ENCODE data around the gene ZNF57. TPM values are rescaled to one million over a fixed set of nuclear protein-coding genes. Genes with fewer than 3 reads are reported as not detected.

The ZNF57 gene
- total and polyA plus RNA-seq, 2 experiments from 2014 or later, result 6.4 to 10.8 TPM

GRCh38 chr19:2865334-2866100 is 35.2 kb upstream of the ZNF57 start:
- Mint-ChIP-seq H3K4me3 (no peak overlapping the region), H3K4me1 (no peaks in the 10 kb centered on the region), H3K9me3 (peaks cover 92% of the 10 kb centered on the region), H3K36me3 (ENCODE audit: low read depth) (peaks cover 39% of the 10 kb centered on the region), H3K27ac (no peak overlapping the region), H3K27me3 (ENCODE audit: insufficient read depth, low read depth, poor library complexity) (no peaks in the 10 kb centered on the region)
- no peaks in the 10 kb centered on the region for H3K4me1 ChIP-seq (ENCODE audit: insufficient read depth)
- no peaks in the 10 kb centered on the region for H3F3A ChIP-seq (replicated peaks; ENCODE audit: low read depth)
- H3K27me3 ChIP-seq (ENCODE audit: insufficient read depth), result no peaks in the 10 kb centered on the region
- no peaks in the 10 kb centered on the region for H4K20me1 ChIP-seq (replicated peaks; ENCODE audit: insufficient read depth)
- H3K9me2 ChIP-seq (ENCODE audit: insufficient read depth), result no peaks in the 10 kb centered on the region
- H3K79me2 ChIP-seq (replicated peaks; ENCODE audit: insufficient read depth), result no peaks in the 10 kb centered on the region
- ATAC-seq (no peak), DNase-seq (ENCODE audit: low spot score) (no peak)
- H3K4me2 ChIP-seq, result no peak overlapping the region
- no peak overlapping the region for H2AFZ ChIP-seq
- H3K36me3 ChIP-seq (ENCODE audit: insufficient read depth), result no peaks in the 10 kb centered on the region; the same call in 1 of the 2 replicates
- no peak for TF ChIP-seq POLR2AphosphoS5 (IDR thresholded peaks at IDR 0.05; ENCODE audit: low read depth)
- no peak for TF ChIP-seq REST (IDR thresholded peaks at IDR 0.05; ENCODE audit: unreplicated experiment)
- no peak for TF ChIP-seq EZH2 (IDR thresholded peaks at IDR 0.05; ENCODE audit: low read depth, unreplicated experiment)
- TF ChIP-seq, protein P1, sequence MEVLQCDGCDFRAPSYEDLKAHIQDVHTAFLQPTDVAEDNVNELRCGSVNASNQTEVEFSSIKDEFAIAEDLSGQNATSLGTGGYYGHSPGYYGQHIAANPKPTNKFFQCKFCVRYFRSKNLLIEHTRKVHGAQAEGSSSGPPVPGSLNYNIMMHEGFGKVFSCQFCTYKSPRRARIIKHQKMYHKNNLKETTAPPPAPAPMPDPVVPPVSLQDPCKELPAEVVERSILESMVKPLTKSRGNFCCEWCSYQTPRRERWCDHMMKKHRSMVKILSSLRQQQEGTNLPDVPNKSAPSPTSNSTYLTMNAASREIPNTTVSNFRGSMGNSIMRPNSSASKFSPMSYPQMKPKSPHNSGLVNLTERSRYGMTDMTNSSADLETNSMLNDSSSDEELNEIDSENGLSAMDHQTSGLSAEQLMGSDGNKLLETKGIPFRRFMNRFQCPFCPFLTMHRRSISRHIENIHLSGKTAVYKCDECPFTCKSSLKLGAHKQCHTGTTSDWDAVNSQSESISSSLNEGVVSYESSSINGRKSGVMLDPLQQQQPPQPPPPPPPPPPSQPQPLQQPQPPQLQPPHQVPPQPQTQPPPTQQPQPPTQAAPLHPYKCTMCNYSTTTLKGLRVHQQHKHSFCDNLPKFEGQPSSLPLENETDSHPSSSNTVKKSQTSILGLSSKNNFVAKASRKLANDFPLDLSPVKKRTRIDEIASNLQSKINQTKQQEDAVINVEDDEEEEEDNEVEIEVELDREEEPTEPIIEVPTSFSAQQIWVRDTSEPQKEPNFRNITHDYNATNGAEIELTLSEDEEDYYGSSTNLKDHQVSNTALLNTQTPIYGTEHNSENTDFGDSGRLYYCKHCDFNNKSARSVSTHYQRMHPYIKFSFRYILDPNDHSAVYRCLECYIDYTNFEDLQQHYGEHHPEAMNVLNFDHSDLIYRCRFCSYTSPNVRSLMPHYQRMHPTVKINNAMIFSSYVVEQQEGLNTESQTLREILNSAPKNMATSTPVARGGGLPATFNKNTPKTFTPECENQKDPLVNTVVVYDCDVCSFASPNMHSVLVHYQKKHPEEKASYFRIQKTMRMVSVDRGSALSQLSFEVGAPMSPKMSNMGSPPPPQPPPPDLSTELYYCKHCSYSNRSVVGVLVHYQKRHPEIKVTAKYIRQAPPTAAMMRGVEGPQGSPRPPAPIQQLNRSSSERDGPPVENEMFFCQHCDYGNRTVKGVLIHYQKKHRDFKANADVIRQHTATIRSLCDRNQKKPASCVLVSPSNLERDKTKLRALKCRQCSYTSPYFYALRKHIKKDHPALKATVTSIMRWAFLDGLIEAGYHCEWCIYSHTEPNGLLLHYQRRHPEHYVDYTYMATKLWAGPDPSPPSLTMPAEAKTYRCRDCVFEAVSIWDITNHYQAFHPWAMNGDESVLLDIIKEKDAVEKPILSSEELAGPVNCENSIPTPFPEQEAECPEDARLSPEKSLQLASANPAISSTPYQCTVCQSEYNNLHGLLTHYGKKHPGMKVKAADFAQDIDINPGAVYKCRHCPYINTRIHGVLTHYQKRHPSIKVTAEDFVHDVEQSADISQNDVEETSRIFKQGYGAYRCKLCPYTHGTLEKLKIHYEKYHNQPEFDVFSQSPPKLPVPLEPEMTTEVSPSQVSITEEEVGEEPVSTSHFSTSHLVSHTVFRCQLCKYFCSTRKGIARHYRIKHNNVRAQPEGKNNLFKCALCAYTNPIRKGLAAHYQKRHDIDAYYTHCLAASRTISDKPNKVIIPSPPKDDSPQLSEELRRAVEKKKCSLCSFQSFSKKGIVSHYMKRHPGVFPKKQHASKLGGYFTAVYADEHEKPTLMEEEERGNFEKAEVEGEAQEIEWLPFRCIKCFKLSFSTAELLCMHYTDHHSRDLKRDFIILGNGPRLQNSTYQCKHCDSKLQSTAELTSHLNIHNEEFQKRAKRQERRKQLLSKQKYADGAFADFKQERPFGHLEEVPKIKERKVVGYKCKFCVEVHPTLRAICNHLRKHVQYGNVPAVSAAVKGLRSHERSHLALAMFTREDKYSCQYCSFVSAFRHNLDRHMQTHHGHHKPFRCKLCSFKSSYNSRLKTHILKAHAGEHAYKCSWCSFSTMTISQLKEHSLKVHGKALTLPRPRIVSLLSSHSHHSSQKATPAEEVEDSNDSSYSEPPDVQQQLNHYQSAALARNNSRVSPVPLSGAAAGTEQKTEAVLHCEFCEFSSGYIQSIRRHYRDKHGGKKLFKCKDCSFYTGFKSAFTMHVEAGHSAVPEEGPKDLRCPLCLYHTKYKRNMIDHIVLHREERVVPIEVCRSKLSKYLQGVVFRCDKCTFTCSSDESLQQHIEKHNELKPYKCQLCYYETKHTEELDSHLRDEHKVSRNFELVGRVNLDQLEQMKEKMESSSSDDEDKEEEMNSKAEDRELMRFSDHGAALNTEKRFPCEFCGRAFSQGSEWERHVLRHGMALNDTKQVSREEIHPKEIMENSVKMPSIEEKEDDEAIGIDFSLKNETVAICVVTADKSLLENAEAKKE (CRISPR knock-in tag; IDR thresholded peaks at IDR 0.05), result no peak
- no peak for TF ChIP-seq JUNB (IDR thresholded peaks at IDR 0.05; ENCODE audit: unreplicated experiment)
- no peak for TF ChIP-seq ETS1 (IDR thresholded peaks at IDR 0.05)
- no peak for TF ChIP-seq ZNF331 (CRISPR knock-in tag; IDR thresholded peaks at IDR 0.05; ENCODE audit: low read depth)
- no peak for TF ChIP-seq ZNF114 (CRISPR knock-in tag; IDR thresholded peaks at IDR 0.05)
- no peak for TF ChIP-seq CTCF (conservative IDR thresholded peaks at IDR 0.05; ENCODE audit: low read depth in 2 of 2)
- TF ChIP-seq EZH2phosphoT487 (IDR thresholded peaks at IDR 0.05; ENCODE audit: unreplicated experiment), result no peak
- no peak for TF ChIP-seq NANOG (IDR thresholded peaks at IDR 0.05; ENCODE audit: borderline replicate concordance)
- TF ChIP-seq CREB1 (CRISPR knock-in tag; IDR thresholded peaks at IDR 0.05; ENCODE audit: low read depth), result no peak
- TF ChIP-seq STAT1 (IDR thresholded peaks at IDR 0.05; ENCODE audit: unreplicated experiment), result no peak
- H3K27ac ChIP-seq (ENCODE audit: low read depth), result no peak overlapping the region
- H3K4me3 ChIP-seq, result no peak overlapping the region
